IMR-90 (cell line): ENCODE data around the gene HSFX2. TPM values are rescaled to one million over a fixed set of nuclear protein-coding genes. Genes with fewer than 3 reads are reported as not detected.

Source experiments
- ATAC-seq: fragments of 200-7000 bp; cut with Tn5 transposase; 2 replicates; pipeline ENCODE4 v1.9.1; 2020; ENCODE audit warnings: low read depth, mild to moderate bottlenecking, moderate library complexity
- BruUV-seq: library from RNA; stranded (reverse); fragments of 400-500 nt; replicated peaks from 2 replicates; lab custom pipeline; 2021; lab: Mats Ljungman, UMichigan
- CTCF ChIA-PET: fragments of 300-600 bp; formaldehyde crosslinking; extraction: SDS; loops from one replicate; lab custom pipeline; 2021; ENCODE audit warnings: antibody characterized with exemption; lab: Yijun Ruan, JAX
- POLR2A ChIA-PET: fragments of 300-600 bp; sonication (Branson Sonifier 250); formaldehyde crosslinking; loops from one replicate; lab custom pipeline; 2022; ENCODE audit warnings: antibody characterized with exemption; ENCODE audit not compliant: unreplicated experiment; lab: Charles Lee
- DNase-seq: peaks from one replicate; pipeline ENCODE4 v3.0.0; 2013
- H2AFZ ChIP-seq: replicated peaks from 2 replicates; pipeline ENCODE3; 2013; ENCODE audit warnings: low read length, mild to moderate bottlenecking; ENCODE audit not compliant: poor library complexity
- H2AK5ac ChIP-seq: 2 replicates; pipeline ENCODE4 v1.6.1; 2013; ENCODE audit warnings: low read depth, low read length, inconsistent platforms
- H2AK9ac ChIP-seq: replicated peaks from 2 replicates; pipeline ENCODE3; 2013; ENCODE audit warnings: mild to moderate bottlenecking, low read depth, low read length, moderate library complexity; ENCODE audit not compliant: poor library complexity
- H2BK120ac ChIP-seq: 2 replicates; pipeline ENCODE4 v1.6.1; 2013; ENCODE audit warnings: low read depth, low read length, inconsistent platforms
- H2BK15ac ChIP-seq: 3 replicates; pipeline ENCODE4 v1.6.1; 2013; ENCODE audit warnings: low read depth, low read length, inconsistent platforms
- H2BK20ac ChIP-seq: 2 replicates; pipeline ENCODE4 v1.6.1; 2013; ENCODE audit warnings: low read depth, mild to moderate bottlenecking, inconsistent platforms, low read length, moderate library complexity
- H2BK5ac ChIP-seq: 2 replicates; pipeline ENCODE4 v1.6.1; 2013; ENCODE audit warnings: mild to moderate bottlenecking, low read depth, low read length, inconsistent platforms; ENCODE audit not compliant: poor library complexity, severe bottlenecking
- H3K14ac ChIP-seq: replicated peaks from 2 replicates; pipeline ENCODE4 v1.6.1; 2013; ENCODE audit warnings: low read depth, low read length, inconsistent platforms
- H3K18ac ChIP-seq: 2 replicates; pipeline ENCODE4 v1.6.1; 2013; ENCODE audit warnings: low read depth, low read length, control low read depth
- H3K23ac ChIP-seq: 2 replicates; pipeline ENCODE4 v1.6.1; 2013; ENCODE audit warnings: low read depth, low read length, inconsistent platforms
- H3K27ac ChIP-seq: 2 replicates; pipeline ENCODE4 v1.5.1; 2013; ENCODE audit warnings: mild to moderate bottlenecking, control low read depth, low read length; ENCODE audit not compliant: insufficient read depth
- H3K27me3 ChIP-seq: 2 replicates; pipeline ENCODE4 v1.6.1; 2013; ENCODE audit warnings: low read length; ENCODE audit not compliant: control insufficient read depth, insufficient read depth
- H3K36me3 ChIP-seq: 2 replicates; pipeline ENCODE4 v1.6.1; 2013; ENCODE audit warnings: low read length, mixed read lengths; ENCODE audit not compliant: control insufficient read depth, insufficient read depth
- H3K4ac ChIP-seq: 2 replicates; pipeline ENCODE4 v1.6.1; 2013; ENCODE audit warnings: low read depth, low read length, inconsistent platforms
- H3K4me1 ChIP-seq: 2 replicates; pipeline ENCODE4 v1.6.1; 2013; ENCODE audit warnings: low read length, mixed read lengths; ENCODE audit not compliant: control insufficient read depth, insufficient read depth
- H3K4me2 ChIP-seq: 2 replicates; pipeline ENCODE4 v1.6.1; 2013; ENCODE audit warnings: low read depth, mild to moderate bottlenecking, control low read depth, low read length, moderate library complexity
- H3K4me3 ChIP-seq: 2 replicates; pipeline ENCODE4 v1.5.1; 2013; ENCODE audit warnings: low read depth, mild to moderate bottlenecking, control low read depth, low read length, moderate library complexity; ENCODE audit not compliant: insufficient read depth
- H3K56ac ChIP-seq: 2 replicates; pipeline ENCODE4 v1.6.1; 2013; ENCODE audit warnings: low read length, inconsistent platforms; ENCODE audit not compliant: insufficient read depth; ENCODE audit errors: extremely low read depth
- H3K79me1 ChIP-seq, 2 experiments: 2 replicates each; pipeline ENCODE4 v1.6.1; 2013; ENCODE audit warnings: low read length in 2 of 2, inconsistent platforms in 1 of 2, low read depth in 1 of 2
- H3K9ac ChIP-seq: 2 replicates; pipeline ENCODE4 v1.6.1; 2013; ENCODE audit warnings: low read depth, low read length, control low read depth
- H3K9me1 ChIP-seq: 2 replicates; pipeline ENCODE4 v1.6.1; 2013; ENCODE audit warnings: low read length, inconsistent platforms; ENCODE audit not compliant: insufficient read depth
- H3K9me3 ChIP-seq: 2 replicates; pipeline ENCODE4 v1.6.1; 2013; ENCODE audit warnings: low read length; ENCODE audit not compliant: control insufficient read depth, insufficient read depth
- H4K20me1 ChIP-seq: 2 replicates; pipeline ENCODE4 v1.6.1; 2013; ENCODE audit warnings: low read length, inconsistent platforms; ENCODE audit not compliant: insufficient read depth
- H4K5ac ChIP-seq: 2 replicates; pipeline ENCODE4 v1.6.1; 2013; ENCODE audit warnings: mild to moderate bottlenecking, low read depth, low read length, control low read depth
- H4K8ac ChIP-seq, 2 experiments: 2 replicates each; pipeline ENCODE4 v1.6.1; 2013; ENCODE audit warnings: low read depth in 2 of 2, low read length in 2 of 2, control low read depth in 1 of 2, inconsistent platforms in 1 of 2
- H4K91ac ChIP-seq: 2 replicates; pipeline ENCODE4 v1.6.1; 2013; ENCODE audit warnings: low read depth, low read length, inconsistent platforms; ENCODE audit not compliant: insufficient read depth
- CEBPB ChIP-seq: IDR thresholded peaks from 2 replicates; pipeline ENCODE4 v1.6.1; 2012; ENCODE audit warnings: low read depth, low read length, improper control_type of control experiment
- FOS ChIP-seq: fragments of 150-350 bp; IDR thresholded peaks from 2 replicates; pipeline ENCODE4 v1.6.1; 2016; ENCODE audit warnings: low read depth, low read length
- NFE2L2 ChIP-seq: fragments of 150-350 bp; IDR thresholded peaks from 2 replicates; pipeline ENCODE4 v1.6.1; 2016; ENCODE audit warnings: low read depth, mild to moderate bottlenecking, low read length
- whole genome bisulfite sequencing, 2 experiments: methylation state at CpG; one replicate each; pipeline versions ENCODE4 v1.1.5 to v1.1.7; 2013; ENCODE audit warnings: missing lambda C conversion rate in 2 of 2; ENCODE audit not compliant: insufficient read length in 1 of 2; ENCODE audit errors: extremely low coverage in 2 of 2; 5-methylcytosine and 5-hydroxymethylcytosine counted together
- dilution Hi-C: fragments of 300-500 bp; cut with HindIII; formaldehyde crosslinking; loops from one replicate; pipeline ENCODE4 v1.14.3; 2018; ENCODE audit warnings: low sequenced_read_pairs; ENCODE audit not compliant: unreplicated experiment
- in situ Hi-C: fragments of 300-500 bp; cut with MboI; formaldehyde crosslinking; loops from 3 replicates; pipeline ENCODE4 v1.14.3; 2019; ENCODE audit warnings: low sequenced_read_pairs, inconsistent platforms, mixed read lengths
- intact Hi-C: fragments of 100-400 bp; cut with micrococcal nuclease; formaldehyde crosslinking; loops from 2 replicates; pipeline ENCODE4 v1.10.0; 2022
- polyA plus RNA-seq, 3 experiments: library from polyadenylated mRNA; depleted of rRNA; stranded (reverse); fragments of >200 nt; gene quantifications; 2 replicates each; pipeline ENCODE4 v1.2.3, GENCODE V29; 2012; ENCODE audit warnings: low replicate concordance in 1 of 3
- total RNA-seq: library from RNA; depleted of rRNA; stranded (reverse); fragments of >200 nt; gene quantifications from 2 replicates; pipeline ENCODE4 v1.2.3, GENCODE V29; 2012

The HSFX2 gene
- total and polyA plus RNA-seq, 2 of the 4 experiments (the other 2 are of a cell fraction): 0.36 TPM; not detected in 1

DNA sequence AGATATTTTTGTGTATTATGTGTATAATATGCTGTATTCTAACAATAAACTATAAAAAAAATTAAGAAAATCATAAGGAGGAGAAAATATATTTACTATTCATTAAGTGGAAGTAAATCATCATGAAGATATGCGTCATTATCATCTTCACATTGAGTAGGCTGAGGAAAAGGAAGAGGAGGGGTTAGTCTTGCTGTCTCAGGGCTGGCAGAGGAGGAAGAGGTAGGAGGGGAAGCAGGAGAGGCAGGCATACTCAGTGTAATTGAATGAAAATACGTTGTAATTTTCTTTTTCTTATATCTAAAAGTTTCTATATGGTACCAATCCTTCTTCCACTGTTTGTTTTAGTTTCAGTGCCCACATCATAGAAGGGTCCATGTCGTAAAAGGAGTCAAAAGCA, 46.3 kb upstream of the HSFX2 start:
- no peak overlapping the region for H2BK20ac ChIP-seq
- no peak overlapping the region for H4K91ac ChIP-seq
- no peak overlapping the region for H3K4ac ChIP-seq
- ATAC-seq (no peak), DNase-seq (no peak)
- BruUV-seq: no TSS peak
- no peak overlapping the region for H2BK15ac ChIP-seq
- H2BK5ac ChIP-seq: no peak overlapping the region
- H3K9ac ChIP-seq: no peak overlapping the region
- no peak overlapping the region for H3K27ac ChIP-seq
- no peak overlapping the region for H3K4me2 ChIP-seq
- H2AK5ac ChIP-seq: no peak overlapping the region
- no peaks in the 10 kb centered on the region for H3K9me1 ChIP-seq
- intact Hi-C loops: no loop called here
- H3K79me1 ChIP-seq: no peaks in the 10 kb centered on the region
- no peak overlapping the region for H2AFZ ChIP-seq
- no peak overlapping the region for H4K5ac ChIP-seq
- no peaks in the 10 kb centered on the region for H4K20me1 ChIP-seq
- ChIA-PET CTCF (no interaction called here), POLR2A (no interaction called here)
- no peak for TF ChIP-seq CEBPB
- no peak for TF ChIP-seq FOS
- no peak for TF ChIP-seq NFE2L2
- no peak overlapping the region for H2AK9ac ChIP-seq
- H3K27me3 ChIP-seq: peaks cover 8% of the 10 kb centered on the region
- H3K56ac ChIP-seq: no peak overlapping the region
- H3K23ac ChIP-seq: no peak overlapping the region
- no peaks in the 10 kb centered on the region for H3K36me3 ChIP-seq
- H2BK120ac ChIP-seq: no peak overlapping the region
- no peak overlapping the region for H3K4me3 ChIP-seq
- no peaks in the 10 kb centered on the region for H3K4me1 ChIP-seq
- no peak overlapping the region for H3K14ac ChIP-seq
- WGBS, 2 experiments: no CpG with 5 or more reads among the region's 3 CpGs
- no peaks in the 10 kb centered on the region for H3K9me3 ChIP-seq
- no peak overlapping the region for H3K18ac ChIP-seq
- in situ Hi-C loops: no loop called here
- H4K8ac ChIP-seq: no peak overlapping the region
- dilution Hi-C loops: no loop called here
